Liver (tissue), 3 donors: ENCODE results near the gene PSMG4.
"Not testable (repeated sequence)": the region's sequence is repeated elsewhere in the genome, so short reads cannot be mapped to it uniquely, and the experiment has no call there.

Experiments used
- GABPA ChIP-seq, 2 donors: IDR thresholded peaks in 1 of 2; conservative IDR thresholded peaks in 1 of 2; 2 replicates each; pipeline ENCODE4 v1.6.1; 2016; ENCODE audit warnings: antibody characterized with exemption in 2 of 2, mild to moderate bottlenecking in 1 of 2, moderate library complexity in 1 of 2
- HNF4G ChIP-seq: IDR thresholded peaks from 2 replicates; pipeline ENCODE4 v1.6.1; 2016; ENCODE audit warnings: antibody characterized with exemption
- RAD21 ChIP-seq, 2 donors: IDR thresholded peaks; 2 replicates each; pipeline ENCODE4 v1.6.1; 2016; ENCODE audit warnings: antibody characterized with exemption in 2 of 2, mild to moderate bottlenecking in 2 of 2
- SP1 ChIP-seq: IDR thresholded peaks from 2 replicates; pipeline ENCODE4 v1.6.1; 2018; ENCODE audit warnings: antibody characterized with exemption, mild to moderate bottlenecking
- TAF1 ChIP-seq: conservative IDR thresholded peaks from 2 replicates; pipeline ENCODE4 v1.6.1; 2016; ENCODE audit warnings: antibody characterized with exemption, mild to moderate bottlenecking
- TF ChIP-seq, protein P1 (sequence below): fragments of 150-350 bp; IDR thresholded peaks from 2 replicates; pipeline ENCODE4 v1.5.1; 2017; ENCODE audit warnings: improper control_type of control experiment, low read depth, low read length; ENCODE audit not compliant: missing input control
- donor health status: healthy.
- donor health status: healthy.

DNA sequence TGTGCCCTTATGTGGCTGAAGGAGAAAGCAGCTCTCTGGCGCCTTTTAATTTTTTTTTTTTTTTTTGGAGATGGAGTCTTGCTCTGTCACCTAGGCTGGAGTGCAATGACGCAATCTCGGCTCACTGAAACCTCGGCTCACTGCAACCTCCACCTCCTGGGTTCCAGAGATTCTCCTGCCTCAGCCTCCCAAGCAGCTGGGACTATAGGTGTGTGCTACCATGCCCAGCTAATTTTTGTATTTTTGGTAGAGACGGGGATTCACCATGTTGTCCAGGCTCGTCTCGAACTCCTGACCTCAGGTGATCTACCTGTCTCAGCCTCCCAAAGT lies 13.9 kb upstream of the PSMG4 start:
- TF ChIP-seq, protein P1, sequence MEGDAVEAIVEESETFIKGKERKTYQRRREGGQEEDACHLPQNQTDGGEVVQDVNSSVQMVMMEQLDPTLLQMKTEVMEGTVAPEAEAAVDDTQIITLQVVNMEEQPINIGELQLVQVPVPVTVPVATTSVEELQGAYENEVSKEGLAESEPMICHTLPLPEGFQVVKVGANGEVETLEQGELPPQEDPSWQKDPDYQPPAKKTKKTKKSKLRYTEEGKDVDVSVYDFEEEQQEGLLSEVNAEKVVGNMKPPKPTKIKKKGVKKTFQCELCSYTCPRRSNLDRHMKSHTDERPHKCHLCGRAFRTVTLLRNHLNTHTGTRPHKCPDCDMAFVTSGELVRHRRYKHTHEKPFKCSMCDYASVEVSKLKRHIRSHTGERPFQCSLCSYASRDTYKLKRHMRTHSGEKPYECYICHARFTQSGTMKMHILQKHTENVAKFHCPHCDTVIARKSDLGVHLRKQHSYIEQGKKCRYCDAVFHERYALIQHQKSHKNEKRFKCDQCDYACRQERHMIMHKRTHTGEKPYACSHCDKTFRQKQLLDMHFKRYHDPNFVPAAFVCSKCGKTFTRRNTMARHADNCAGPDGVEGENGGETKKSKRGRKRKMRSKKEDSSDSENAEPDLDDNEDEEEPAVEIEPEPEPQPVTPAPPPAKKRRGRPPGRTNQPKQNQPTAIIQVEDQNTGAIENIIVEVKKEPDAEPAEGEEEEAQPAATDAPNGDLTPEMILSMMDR: not testable (repeated sequence)
- not testable (repeated sequence) for TF ChIP-seq SP1; TAF1; HNF4G; GABPA (IDR thresholded peaks at IDR 0.05 in 1 of 2, conservative IDR thresholded peaks at IDR 0.05 in 1 of 2); RAD21 (IDR thresholded peaks at IDR 0.05)
